Stimulated activated CD4-positive, alpha-beta T cell treated with anti-CD3 and anti-CD28 coated beads, Interleukin-4, amount 100 ng/mL, for 48 hours (primary cell): ENCODE results near the gene CENPF.
"Not testable (repeated sequence)": the region's sequence is repeated elsewhere in the genome, so short reads cannot be mapped to it uniquely, and the experiment has no call there.

Experiments
- DNase-seq, 2 donors: peaks; one replicate each; pipeline ENCODE4 v3.0.0-alpha.2; 2020; ENCODE audit warnings: low read depth in 2 of 2

Gene CENPF

DNA sequence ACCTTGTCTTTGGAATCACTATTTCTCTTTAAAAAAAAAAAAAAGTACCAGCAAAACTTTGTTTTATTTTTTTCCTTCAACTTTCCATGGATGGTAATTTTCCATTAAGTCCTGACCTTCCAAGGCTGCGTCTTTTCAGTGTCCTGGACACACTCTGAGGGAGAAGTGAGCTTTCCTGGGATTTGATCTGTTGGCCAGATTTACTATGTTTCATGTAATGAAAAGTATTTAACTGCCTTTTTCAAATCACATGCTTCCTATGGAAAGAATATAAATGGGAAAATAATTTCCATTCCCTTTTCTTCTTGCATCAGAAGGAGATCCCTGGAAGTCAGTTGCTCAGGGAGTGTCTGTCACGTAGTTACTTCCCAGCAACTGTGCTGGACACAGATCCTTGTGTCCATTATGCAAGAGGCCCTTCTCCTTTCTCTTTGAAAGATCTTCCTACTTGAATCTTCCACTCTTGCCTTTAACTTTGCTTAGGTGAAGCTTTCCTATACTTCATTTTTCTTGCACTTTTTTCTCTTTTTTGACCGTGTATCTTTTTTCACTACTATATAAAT lies 59.3 kb downstream of the CENPF start:
- DNase-seq = no peak

GRCh38 chr1:214664651-214665433 lies 61.8 kb downstream of the CENPF start:
- no peak for DNase-seq

DNA sequence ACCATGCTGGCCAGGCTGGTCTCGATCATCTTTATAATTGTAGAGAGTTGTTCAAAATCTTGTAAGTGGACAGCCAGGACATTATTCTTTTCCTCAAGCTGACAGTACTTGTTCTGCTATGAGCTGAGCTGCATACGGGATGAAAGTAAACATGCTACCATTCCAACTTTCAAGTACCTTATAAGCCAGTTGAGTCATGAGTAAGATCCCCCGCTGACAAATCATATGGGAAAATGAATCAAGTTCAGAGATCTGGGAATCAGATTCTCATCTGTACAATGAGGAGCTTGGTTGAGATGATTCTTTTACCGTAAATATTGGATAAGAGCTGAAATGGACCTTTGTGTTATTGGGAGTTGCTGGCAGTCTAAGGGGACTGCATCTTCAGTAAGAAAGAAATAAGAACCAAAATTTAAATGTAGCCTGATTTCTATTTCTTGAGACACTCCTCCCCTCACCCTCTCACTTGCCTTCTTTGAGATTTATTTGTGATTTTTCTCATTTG lies 62.7 kb downstream of the CENPF start:
- no peak for DNase-seq

DNA sequence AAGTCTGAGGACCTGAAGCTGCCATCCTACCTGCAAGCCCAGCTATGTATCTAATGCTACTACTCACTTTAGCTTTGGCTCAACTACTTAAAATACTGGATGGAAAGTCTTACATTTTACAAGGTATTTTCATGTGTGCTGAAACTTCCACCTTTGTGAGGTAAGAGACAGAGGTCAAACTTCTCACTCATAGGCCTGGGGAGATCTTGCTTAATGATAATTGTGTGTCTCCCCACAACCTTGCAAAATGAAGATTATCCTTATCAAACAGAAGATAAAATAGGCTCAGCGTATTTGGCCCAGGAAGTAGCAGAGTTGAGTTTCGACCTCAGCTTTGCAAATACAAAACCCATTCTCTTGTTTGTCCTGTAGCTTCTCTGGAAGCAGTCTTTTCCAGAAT lies 63.7 kb downstream of the CENPF start:
- no peak for DNase-seq

DNA sequence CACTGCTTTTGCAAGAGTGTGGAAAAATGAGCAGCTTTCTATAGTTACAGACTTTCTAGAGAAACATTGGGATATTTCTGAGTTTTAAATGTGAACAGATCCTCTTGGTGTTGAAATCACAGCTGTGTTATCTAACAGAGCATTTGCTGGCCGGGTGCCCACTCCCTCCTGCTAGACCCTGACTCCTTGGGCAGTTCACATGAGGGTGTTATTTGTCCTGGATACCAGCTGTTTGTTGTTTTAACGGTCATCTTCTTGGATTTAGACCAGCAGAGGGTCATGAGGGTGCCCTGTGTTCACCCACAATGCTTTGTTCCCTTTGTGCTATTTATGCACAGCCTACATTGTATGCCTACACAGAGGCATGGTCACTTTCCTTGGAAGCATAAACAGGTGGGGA lies 67.1 kb downstream of the CENPF start:
- no peak for DNase-seq

- not testable (repeated sequence) for DNase-seq
Observed at GRCh38 chr1:214673029-214673428, 70.0 kb downstream of the CENPF start.

GRCh38 chr1:214673576-214673975 lies 70.6 kb downstream of the CENPF start:
- no peak for DNase-seq

DNA sequence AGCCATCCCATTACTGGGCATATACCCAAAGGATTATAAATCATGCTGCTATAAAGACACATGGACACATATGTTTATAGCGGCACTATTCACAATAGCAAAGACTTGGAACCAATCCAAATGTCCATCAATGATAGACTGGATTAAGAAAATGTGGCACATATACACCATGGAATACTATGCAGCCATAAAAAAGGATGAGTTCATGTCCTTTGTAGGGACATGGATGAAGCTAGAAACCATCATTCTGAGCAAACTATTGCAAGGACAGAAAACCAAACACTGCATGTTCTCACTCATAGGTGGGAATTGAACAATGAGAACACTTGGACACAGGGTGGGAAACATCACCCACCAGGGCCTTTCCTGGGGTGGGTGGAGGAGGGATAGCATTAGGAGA lies 72.5 kb downstream of the CENPF start:
- DNase-seq = not testable (repeated sequence)

DNA sequence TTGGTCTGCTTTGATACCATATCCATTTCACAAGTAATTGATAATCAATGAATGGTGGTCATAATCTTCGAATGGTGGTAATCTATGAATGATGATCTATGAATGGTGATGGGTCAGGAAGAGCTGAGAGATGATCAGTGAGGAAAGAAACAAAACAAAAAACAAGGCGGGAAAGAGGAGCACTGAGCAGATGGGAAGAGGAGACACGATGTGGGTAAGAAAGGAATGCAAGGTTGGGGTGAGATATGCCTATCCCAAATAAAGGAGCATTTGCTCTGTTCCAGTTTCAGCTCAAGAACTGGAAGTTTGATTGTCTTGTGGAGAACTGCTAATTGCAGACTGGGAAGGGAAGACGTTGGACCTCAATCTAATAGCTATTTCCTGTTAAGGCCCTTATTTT lies 73.8 kb downstream of the CENPF start:
- no peak for DNase-seq

DNA sequence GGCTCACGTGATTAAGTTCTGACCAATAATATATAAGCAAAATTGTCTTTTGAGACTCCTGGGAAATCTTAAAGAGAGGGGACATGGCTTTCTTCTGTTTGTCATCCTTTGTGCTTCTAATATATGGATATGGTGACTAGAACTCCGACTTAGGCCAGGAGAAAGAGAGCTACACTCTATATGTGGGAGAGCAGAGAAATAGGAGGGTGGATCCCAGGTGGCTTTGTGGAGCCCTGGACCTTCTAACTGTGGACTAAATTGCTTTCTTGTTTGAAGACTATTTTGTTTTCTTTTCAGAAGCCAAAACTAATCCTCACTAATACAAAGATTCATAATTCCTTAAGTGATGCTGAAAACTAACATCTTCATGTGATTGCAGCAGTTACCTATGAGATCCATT lies 75.0 kb downstream of the CENPF start:
- DNase-seq = no peak

DNA sequence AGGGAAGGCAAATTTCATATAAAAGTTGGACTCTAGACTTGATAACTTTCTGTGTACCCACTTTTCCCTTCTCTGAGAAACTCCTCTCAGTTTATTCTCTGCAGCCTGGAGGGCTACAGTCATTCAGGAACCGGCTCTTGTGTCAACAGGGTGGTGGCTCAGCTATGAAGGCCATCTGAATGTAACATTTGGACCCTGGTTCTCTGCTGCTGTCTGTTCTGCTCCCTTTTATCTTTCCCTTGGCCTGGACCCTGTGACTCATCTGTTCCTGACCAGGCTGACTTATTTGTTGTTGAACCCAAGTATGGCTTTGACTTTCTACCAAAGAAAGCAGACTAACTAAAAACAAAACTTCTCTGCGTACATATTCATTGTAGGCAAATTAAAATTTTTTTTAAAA lies 75.4 kb downstream of the CENPF start:
- no peak for DNase-seq

DNA sequence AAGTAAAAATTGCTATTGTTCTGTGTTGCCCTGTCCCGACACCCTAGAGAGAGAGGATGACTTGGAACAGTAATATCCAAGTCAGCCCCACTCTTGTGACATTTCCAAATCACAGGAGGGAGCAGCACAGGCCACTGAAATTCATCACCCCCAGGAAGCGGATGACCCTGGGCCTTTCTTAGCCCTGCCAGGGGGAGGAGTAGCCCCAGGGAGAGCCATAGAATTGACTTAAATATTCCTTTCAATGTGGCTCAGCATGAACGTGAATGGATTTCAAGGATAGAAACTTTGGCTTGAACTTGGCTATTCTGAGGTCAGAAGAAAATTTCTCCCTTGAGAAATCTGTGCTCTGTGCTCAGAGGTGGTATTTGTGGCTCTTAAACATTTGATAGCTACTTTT lies 80.6 kb downstream of the CENPF start:
- no peak for DNase-seq

DNA sequence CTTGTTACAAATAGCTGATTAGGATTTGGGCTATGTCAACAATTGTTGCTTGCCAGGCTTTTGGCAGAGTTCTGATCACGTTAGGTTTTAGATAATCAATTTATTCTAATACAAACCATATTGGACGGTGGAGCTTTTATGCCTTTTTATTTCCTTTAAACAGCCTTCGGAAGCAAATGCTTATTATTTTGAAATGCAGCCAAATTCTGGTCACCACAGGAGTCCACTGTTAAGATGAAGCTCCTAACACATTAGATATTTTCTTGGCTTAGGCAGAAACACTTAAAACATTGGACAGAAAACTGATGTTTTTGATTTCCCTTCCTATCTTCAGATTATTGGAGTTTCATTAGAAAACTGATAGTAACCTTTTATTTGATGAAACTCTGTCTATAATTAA lies 82.9 kb downstream of the CENPF start:
- DNase-seq = no peak

DNA sequence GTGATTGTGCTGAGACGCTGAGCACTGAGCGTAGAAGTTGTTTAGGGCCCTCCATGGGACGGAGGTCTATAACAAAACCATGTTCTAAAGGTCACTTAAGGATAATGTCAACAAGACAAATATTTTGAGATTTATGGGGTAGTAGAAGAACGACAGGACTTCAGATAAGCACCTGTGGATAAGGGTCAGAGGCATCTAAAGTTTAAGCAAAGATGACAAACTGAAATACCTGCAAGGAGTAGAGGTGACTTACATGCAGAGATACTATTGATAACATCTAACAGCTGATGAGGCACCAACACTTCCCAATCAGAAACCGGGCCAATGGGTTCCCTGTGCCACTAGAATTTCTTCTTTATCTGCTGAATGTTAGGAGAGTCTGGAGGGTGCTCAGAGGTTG lies 83.5 kb downstream of the CENPF start:
- DNase-seq = no peak

DNA sequence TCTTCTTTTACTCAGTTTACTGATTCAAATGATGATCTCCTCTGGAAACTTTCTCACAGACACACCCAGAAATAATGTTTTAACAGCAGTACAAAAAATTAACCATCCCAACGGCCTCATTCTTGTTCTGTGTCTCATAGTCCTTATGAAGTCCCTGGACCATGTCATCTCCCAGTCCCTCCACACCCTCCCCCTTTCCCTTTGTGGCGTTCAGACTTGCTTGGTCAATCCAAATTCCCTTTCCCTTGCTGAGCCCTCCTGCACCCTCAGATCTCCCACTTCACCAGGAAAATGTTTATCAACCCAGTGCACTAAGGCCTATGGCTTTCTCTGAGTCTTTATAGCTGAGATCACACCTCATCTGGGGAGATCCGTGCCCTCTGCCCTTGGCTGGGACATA lies 85.9 kb downstream of the CENPF start:
- no peak for DNase-seq

GRCh38 chr1:214694769-214695168 lies 91.8 kb downstream of the CENPF start:
- DNase-seq = no peak

- no peak for DNase-seq
Observed at GRCh38 chr1:214698559-214698958, 95.6 kb downstream of the CENPF start.

DNA sequence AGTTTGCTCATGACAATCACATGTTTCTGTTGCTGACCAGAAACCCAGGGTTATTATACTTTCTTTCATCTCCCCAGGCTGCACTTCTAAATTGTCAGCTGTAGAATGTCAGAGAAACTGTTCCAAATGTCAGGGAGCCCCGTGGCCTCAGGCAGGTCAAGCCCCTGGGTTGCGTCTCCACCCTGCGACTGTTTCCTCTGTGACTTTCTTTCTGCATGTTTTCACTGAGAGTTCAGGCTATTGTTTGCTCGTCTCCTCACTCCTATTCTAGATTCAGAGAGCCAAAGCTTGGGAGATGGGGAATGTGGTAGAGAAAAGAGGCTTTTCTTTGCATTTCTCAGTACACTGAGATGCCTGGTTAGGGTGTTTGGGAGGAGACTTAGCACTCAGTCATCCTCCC lies 97.4 kb downstream of the CENPF start:
- DNase-seq = no peak

- DNase-seq = no peak
Observed at GRCh38 chr1:214702556-214702955, 99.6 kb downstream of the CENPF start.

- DNase-seq = no peak
Observed at GRCh38 chr1:214707306-214708087, 104.5 kb downstream of the CENPF start.

- no peak for DNase-seq
Observed at GRCh38 chr1:214708321-214708955, 105.4 kb downstream of the CENPF start.

GRCh38 chr1:214709241-214709640 lies 106.2 kb downstream of the CENPF start:
- no peak for DNase-seq
